Ascending aorta (tissue), 2 donors: ENCODE measurements around the gene EMD. TPM values are rescaled to one million over a fixed set of nuclear protein-coding genes. Genes with fewer than 3 reads are reported as not detected.

ENCODE experiments used
- DNase-seq, 2 donors: peaks; one replicate each; pipeline ENCODE4 v3.0.0-alpha.2; 2019; ENCODE audit warnings: low spot score in 2 of 2
- H3K27ac ChIP-seq, 2 donors: fragments of 200-600 bp; sonication (generic); one replicate each; pipeline ENCODE4 v1.5.1; 2016 to 2017; ENCODE audit warnings: mild to moderate bottlenecking in 1 of 2
- H3K27me3 ChIP-seq: fragments of 200-600 bp; sonication (generic); one replicate; pipeline ENCODE4 v1.5.1; 2017
- H3K36me3 ChIP-seq, 2 donors: fragments of 200-600 bp; sonication (generic); one replicate each; pipeline ENCODE4 v1.5.1; 2016
- H3K4me1 ChIP-seq, 2 donors: fragments of 200-600 bp; sonication (generic); one replicate each; pipeline ENCODE4 v1.5.1; 2016 to 2017; ENCODE audit warnings: mild to moderate bottlenecking in 1 of 2
- H3K4me3 ChIP-seq, 2 donors: fragments of 200-600 bp; sonication (generic); one replicate each; pipeline ENCODE4 v1.5.1; 2016 to 2017; ENCODE audit warnings: mild to moderate bottlenecking in 1 of 2
- H3K9me3 ChIP-seq, 2 donors: fragments of 200-600 bp; sonication (generic); one replicate each; pipeline ENCODE4 v1.5.1; 2016
- intact Hi-C: fragments of 100-400 bp; cut with DNase I; formaldehyde crosslinking; loops from one replicate; pipeline ENCODE4 v1.15.1; 2023
- total RNA-seq: library from RNA; depleted of rRNA; stranded (reverse); fragments of >200 nt; gene quantifications from one replicate; pipeline ENCODE4 v1.1.0, GENCODE V29; 2016
- TF ChIP-seq, protein P1 (sequence below), 3 experiments: fragments of 200-600 bp in 2 of 3; fragments of 450-650 bp in 1 of 3; sonication (generic) in 2 of 3; IDR thresholded peaks; one replicate each; pipeline ENCODE4 v1.5.1; 2016 to 2019; ENCODE audit warnings: antibody characterized with exemption in 3 of 3, mild to moderate bottlenecking in 1 of 3, moderate library complexity in 1 of 3

Gene EMD
- total RNA-seq, 1 donor from 2014 or later, result 86.3 TPM

DNA sequence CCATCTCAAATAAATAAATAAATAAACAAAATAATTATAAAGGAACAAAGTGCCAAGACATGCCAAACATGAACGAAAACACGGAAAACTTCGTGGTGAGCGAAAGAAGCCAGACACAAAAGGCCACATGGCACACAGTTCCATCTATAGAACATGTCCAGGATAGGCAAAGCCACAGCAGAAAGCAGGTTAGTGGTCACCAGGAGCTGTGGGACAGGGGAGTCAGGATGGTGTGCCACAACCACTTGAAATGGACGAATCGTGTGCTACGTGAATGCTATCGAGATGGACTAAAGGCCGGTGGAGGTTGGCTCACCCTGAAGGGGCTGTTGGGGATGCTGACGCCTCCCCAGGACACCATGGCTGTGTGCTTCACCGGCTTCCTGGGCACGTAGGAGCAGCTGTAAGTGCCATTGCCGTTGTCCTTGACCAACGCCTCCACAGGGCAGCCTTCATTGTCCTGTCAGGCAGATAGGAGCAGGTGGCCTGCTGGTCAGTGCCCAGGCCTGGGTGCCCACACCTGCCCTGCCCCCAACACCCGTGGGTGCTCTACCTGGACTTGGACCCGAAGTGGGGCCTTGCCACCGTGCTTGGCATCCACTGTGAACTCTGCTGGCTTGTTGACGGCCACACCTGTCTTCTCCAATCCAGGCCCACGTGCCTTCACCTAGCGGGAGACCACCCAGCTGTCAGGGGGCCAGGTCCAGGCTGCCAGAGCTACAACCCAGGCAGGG lies 15.2 kb upstream of the EMD start:
- H3K27ac ChIP-seq, result peak overlapping the region in 1 of 2 donors; percentile 27
- H3K9me3 ChIP-seq, result no peaks in the 10 kb centered on the region
- H3K36me3 ChIP-seq, result peaks cover 76 to 89% of the 10 kb centered on the region in 2 donors
- H3K4me1 ChIP-seq, result peaks cover 7 to 20% of the 10 kb centered on the region in 2 donors
- H3K27me3 ChIP-seq, result no peaks in the 10 kb centered on the region
- DNase-seq, result no peak
- intact Hi-C loops, result no loop called here
- no peak overlapping the region for H3K4me3 ChIP-seq
- TF ChIP-seq, protein P1, sequence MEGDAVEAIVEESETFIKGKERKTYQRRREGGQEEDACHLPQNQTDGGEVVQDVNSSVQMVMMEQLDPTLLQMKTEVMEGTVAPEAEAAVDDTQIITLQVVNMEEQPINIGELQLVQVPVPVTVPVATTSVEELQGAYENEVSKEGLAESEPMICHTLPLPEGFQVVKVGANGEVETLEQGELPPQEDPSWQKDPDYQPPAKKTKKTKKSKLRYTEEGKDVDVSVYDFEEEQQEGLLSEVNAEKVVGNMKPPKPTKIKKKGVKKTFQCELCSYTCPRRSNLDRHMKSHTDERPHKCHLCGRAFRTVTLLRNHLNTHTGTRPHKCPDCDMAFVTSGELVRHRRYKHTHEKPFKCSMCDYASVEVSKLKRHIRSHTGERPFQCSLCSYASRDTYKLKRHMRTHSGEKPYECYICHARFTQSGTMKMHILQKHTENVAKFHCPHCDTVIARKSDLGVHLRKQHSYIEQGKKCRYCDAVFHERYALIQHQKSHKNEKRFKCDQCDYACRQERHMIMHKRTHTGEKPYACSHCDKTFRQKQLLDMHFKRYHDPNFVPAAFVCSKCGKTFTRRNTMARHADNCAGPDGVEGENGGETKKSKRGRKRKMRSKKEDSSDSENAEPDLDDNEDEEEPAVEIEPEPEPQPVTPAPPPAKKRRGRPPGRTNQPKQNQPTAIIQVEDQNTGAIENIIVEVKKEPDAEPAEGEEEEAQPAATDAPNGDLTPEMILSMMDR (IDR thresholded peaks at IDR 0.05), result no peak

DNA sequence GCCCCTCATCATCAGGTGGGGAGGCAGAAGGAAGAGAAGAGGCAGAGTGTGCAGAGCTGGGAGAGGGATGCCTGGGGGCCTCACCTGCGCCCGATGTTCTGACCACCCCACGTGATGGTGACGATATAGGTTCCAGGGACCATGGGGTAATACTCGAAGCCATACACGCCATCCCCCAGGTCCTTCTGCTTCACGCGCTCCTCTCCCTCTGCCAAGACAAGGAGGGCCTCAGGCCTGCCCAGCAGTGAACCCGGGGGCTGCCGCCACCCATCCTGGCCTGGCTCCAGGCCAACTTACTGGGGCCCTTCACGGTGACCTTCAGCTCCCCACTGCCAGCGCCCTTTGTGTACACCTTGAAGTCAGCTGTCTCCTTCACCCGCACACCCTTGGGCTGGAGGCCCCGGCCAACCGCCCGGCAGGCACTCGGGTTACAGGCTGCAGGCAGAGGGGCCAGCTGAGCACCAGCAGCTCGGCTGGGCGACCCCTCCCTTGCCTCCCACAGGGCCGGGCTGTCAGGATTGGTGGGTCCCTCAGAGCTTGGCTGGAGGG lies 14.0 kb upstream of the EMD start:
- TF ChIP-seq, protein P1 (IDR thresholded peaks at IDR 0.05), result no peak
- Histone ChIP-seq H3K27me3 (no peaks in the 10 kb centered on the region), H3K27ac (peak overlapping the region; percentile 20 to 94), H3K9me3 (no peaks in the 10 kb centered on the region), H3K36me3 (peaks cover 68 to 84% of the 10 kb centered on the region in 2 donors), H3K4me3 (peak overlapping the region in 1 of 2 donors; percentile 91), H3K4me1 (peaks cover 7 to 15% of the 10 kb centered on the region in 2 donors)
- DNase-seq, result no peak
- intact Hi-C loops, result no loop called here

DNA sequence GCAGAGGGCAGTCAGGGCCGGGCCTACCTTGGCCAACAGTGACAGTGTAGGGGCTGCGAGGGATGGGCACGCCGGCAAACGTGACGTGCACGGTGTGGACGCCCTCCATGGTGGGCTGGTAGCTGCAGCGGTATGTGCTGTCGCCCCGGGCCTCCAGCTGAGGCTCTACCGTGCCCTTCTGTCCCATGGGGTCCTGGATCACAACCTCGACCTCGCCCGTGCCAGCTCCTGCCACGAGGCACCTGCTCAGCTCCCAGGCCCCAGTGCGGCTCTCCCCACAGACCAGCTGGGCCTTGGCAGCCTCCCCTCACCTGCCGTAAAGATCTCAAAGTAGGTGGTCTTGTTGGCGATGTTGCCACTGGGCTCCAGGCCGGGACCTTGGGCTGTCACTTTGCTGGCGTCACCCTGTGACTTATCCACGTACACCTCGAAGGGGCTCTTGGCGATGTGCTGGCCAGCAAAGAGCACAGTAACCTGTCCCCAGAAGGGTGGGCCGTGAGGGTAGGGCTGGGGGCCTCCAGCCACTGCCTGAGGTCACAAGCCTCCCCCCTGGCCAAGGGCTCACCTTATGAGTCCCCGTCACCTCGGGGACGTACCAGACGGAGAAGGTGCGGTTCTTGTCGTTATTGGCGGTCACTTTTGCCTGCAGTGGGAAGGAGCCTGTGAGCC lies 13.0 kb upstream of the EMD start:
- peak overlapping the region in 1 of 2 donors; percentile 91 for H3K4me3 ChIP-seq
- H3K4me1 ChIP-seq, result peaks cover 7 to 12% of the 10 kb centered on the region in 2 donors
- H3K27ac ChIP-seq, result peak overlapping the region; percentile 91 to 94

DNA sequence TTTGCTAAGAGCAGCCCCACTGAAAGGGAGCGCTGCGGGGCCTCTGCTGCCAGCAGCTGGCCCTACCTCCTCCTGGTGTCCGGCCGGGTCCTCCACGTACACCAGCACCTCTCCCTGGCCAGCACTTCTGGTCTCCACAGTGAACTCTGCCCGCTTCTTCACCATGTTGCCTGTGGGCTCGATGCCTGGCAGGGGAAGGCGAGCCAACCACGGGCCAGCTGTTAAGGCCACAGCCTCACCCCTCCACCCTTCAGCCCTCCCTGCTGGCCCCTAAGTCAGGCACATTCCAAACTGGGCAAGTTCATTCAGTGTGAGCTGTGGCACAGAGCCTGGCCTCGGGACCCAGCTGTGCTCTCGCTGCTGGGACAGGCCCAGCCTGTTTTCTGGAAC lies 12.4 kb upstream of the EMD start:
- intact Hi-C loops, result no loop called here
- DNase-seq, result no peak
- Histone ChIP-seq H3K27ac (peak overlapping the region; percentile 91 to 94), H3K9me3 (no peaks in the 10 kb centered on the region), H3K36me3 (peaks cover 67 to 83% of the 10 kb centered on the region in 2 donors), H3K4me1 (peaks cover 7 to 12% of the 10 kb centered on the region in 2 donors), H3K4me3 (peak overlapping the region in 1 of 2 donors; percentile 91), H3K27me3 (no peaks in the 10 kb centered on the region)
- TF ChIP-seq, protein P1 (IDR thresholded peaks at IDR 0.05), result no peak

More for the DNA sequence above, 13.0 kb upstream of the EMD start:
- intact Hi-C loops, result no loop called here
- TF ChIP-seq, protein P1 (IDR thresholded peaks at IDR 0.05), result no peak
- H3K36me3 ChIP-seq, result peaks cover 72 to 87% of the 10 kb centered on the region in 2 donors
- no peaks in the 10 kb centered on the region for H3K27me3 ChIP-seq
- H3K9me3 ChIP-seq, result no peaks in the 10 kb centered on the region
- no peak for DNase-seq

DNA sequence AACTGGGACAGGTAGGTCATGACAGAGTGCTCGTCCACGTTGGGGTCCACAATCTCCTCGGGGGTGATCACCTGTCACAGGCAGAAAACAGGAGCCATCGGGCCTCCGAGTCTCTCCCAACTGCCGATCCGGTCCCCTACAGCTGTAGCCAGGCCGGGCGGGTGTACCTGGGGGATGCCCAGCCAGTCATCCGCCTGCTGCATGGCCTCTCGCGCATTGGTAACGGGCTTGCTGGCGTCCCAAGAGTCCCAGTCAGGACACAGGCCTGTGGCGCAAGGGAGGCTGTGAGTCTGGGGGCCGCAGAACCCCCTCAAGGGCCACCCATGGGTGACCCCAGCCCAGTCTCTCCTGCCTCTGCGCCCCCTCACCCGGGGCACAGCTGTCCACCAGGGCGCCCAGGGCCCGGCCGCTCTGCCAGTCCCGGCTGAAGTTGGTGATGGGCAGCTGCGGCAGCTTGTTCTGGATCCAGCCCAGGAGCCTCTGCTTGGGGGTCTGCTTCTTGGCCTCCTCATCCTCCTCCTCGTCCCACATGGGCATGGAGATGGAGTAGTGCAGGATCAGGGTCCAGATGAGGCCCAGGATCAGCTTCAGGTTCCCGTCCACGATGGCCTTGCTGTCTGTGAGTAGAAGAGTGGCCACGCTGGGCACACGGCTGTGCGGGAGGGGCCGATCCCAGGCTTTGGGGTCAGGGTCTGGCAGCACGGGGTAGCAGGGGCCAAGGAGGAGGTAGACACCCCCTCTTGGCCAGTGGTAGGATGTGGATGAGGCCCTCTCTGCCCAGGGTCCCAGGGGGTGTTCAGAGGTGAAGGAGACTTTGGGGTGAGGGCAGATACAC lies 11.4 kb upstream of the EMD start:
- TF ChIP-seq, protein P1 (IDR thresholded peaks at IDR 0.05), result no peak
- Histone ChIP-seq H3K36me3 (peaks cover 64 to 81% of the 10 kb centered on the region in 2 donors), H3K9me3 (no peaks in the 10 kb centered on the region), H3K4me1 (peaks cover 7 to 12% of the 10 kb centered on the region in 2 donors), H3K27me3 (no peaks in the 10 kb centered on the region), H3K4me3 (peak overlapping the region; percentile 64 to 91), H3K27ac (peak overlapping the region; percentile 91 to 94)
- intact Hi-C loops, result no loop called here
- DNase-seq, result no peak
